Activated T-helper 17 cell treated with anti-CD3 and anti-CD28 coated beads, Interleukin-2, amount 50 U/mL, for 72 hours (primary cell): ENCODE measurements around the gene CLDN5. TPM values are rescaled to one million over a fixed set of nuclear protein-coding genes. Genes with fewer than 3 reads are reported as not detected.

ENCODE experiments used
- ATAC-seq: fragments of 150-1000 bp; cut with Tn5 transposase; replicated peaks from 2 replicates; pipeline ENCODE4 v1.10.0; 2021; ENCODE audit warnings: mild to moderate bottlenecking, moderate library complexity
- H3K27ac Mint-ChIP-seq: one replicate; pipeline ENCODE4 v1.8.0; 2022; ENCODE audit warnings: mixed read lengths
- H3K27me3 Mint-ChIP-seq: one replicate; pipeline ENCODE4 v1.8.0; 2022; ENCODE audit warnings: mixed read lengths
- H3K36me3 Mint-ChIP-seq: one replicate; pipeline ENCODE4 v1.8.0; 2022; ENCODE audit warnings: low read depth, mild to moderate bottlenecking, mixed read lengths
- H3K4me1 Mint-ChIP-seq: one replicate; pipeline ENCODE4 v1.8.0; 2022; ENCODE audit warnings: mixed read lengths
- H3K4me3 Mint-ChIP-seq: one replicate; pipeline ENCODE4 v1.8.0; 2022; ENCODE audit warnings: mild to moderate bottlenecking, mixed read lengths
- H3K9me3 Mint-ChIP-seq: one replicate; pipeline ENCODE4 v1.8.0; 2022; ENCODE audit warnings: mixed read lengths
- total RNA-seq, 2 donors: library from RNA; stranded (reverse); gene quantifications; one replicate each; pipeline ENCODE4 v1.2.3, GENCODE V29; 2022

Gene CLDN5, protein sequence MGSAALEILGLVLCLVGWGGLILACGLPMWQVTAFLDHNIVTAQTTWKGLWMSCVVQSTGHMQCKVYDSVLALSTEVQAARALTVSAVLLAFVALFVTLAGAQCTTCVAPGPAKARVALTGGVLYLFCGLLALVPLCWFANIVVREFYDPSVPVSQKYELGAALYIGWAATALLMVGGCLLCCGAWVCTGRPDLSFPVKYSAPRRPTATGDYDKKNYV
- under 1 TPM in 1 of 2 donors, not detected in 1; 0.13 TPM for total RNA-seq

DNA sequence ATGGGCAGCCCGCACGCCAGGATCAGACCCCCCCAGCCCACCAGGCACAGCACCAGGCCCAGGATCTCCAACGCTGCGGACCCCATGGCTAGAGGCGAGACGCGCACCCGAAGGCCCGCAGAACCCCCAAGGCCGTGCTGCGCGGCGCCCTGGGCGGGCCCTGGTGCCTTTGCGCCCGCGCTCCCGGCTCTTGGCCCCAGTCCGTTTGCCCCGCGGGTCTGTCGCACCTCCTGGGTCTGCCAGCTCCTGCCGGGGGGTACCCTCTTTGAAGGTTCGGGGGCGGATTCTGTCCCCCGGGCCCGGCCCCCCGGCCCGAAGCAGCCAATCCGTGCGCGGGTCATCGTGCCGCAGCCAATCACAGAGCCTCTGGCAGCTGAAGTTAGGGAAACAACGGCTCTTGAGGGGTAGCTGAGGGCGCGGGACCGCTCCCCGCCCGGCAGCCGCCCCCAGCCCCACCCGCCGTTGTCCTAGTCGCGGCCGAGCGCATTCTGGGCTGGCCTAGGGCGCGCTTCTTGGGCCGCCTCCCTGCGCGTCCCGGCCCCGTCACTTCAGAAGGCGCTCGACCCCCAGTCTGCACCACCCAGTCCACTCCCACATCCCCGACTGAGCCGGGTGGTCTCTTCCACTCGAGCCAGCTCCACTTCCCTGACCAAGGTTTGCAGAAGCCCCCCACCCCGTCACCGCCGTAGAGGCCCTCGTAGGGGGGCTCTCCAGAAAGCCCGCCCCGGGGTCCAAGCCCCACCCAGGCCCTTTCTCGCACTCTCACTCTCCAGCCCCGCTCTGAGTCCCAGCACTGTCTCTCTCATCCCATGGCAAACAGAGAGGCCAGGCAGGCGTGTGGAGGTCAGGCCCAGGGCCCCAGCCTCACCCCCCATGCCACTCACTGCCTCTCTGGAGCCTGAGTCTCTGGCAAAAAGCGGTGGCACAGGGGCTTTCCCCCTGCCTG, at the start of gene CLDN5:
CLDN5 (minus strand) TSS at position 241 of the 946 bp plus-strand sequence; CDS start at position 86, 155 bp downstream.
- no peak within 1 kb of the TSS for H3K27ac Mint-ChIP-seq
- no peak for ATAC-seq
- H3K36me3 Mint-ChIP-seq = peaks cover 5% of the 10 kb centered on the region
- H3K27me3 Mint-ChIP-seq = peaks cover 17% of the 10 kb centered on the region
- H3K9me3 Mint-ChIP-seq = no peaks in the 10 kb centered on the region
- H3K4me3 Mint-ChIP-seq = peak within 1 kb of the TSS; percentile 49
- H3K4me1 Mint-ChIP-seq = no peaks in the 10 kb centered on the region

DNA sequence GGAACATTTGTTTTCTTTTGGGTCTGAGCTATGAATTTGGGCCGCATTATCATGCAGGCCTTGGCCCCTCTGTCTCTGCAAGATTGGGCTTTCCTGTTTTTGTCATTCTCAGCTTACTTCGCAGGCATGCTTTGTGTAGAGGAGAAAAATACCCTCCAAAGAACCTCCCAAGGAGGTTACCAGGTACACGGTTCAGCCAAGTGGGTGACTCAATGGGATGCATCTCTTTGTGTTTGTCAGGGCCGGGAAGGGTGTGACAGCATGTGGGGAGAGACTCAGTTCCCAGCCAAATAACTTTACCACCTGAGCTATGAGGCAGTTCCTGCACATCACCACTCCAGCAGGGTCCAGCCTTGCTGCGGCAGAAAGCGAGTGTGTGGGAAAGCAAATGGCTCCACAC, 47.8 kb upstream of the CLDN5 start:
- no peaks in the 10 kb centered on the region for H3K9me3 Mint-ChIP-seq

DNA sequence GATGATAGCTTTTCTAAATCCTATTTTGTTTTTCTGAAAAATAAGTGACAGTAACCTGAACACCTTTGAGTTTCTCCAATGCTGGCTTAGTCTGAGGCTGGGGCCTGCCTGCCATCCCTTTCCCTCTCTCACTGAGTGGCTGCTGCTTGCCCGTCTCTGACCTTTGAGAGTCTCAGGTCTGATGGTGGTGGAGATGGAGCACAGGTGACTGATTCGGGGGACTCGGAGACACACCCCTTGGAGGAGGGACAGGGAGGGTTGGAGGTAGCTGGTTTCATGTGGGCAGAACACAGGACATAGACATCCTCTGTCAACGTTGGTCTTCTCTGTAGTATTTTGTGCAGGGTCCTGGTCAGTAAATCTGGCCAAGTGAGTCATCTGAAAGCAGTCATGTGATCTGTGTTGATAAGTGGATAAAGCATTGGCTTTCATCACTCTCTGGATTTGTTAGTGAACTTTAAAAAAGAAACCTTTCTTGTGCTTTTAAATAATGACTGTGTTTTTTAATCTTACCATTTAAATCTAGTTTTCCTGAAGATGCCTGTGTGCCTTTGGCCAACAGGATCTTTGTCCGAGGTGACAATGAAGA, 47.1 kb upstream of the CLDN5 start:
- Mint-ChIP-seq H3K4me1 (peaks cover under 1% of the 10 kb centered on the region), H3K36me3 (no peaks in the 10 kb centered on the region), H3K9me3 (no peaks in the 10 kb centered on the region), H3K4me3 (no peak overlapping the region), H3K27ac (no peak overlapping the region), H3K27me3 (peaks cover under 1% of the 10 kb centered on the region)
- ATAC-seq = no peak

More for the DNA sequence above, 47.8 kb upstream of the CLDN5 start:
- Mint-ChIP-seq H3K4me3 (no peak overlapping the region), H3K36me3 (no peaks in the 10 kb centered on the region), H3K27ac (no peak overlapping the region), H3K27me3 (no peaks in the 10 kb centered on the region), H3K4me1 (peaks cover 5% of the 10 kb centered on the region)
- no peak for ATAC-seq

DNA sequence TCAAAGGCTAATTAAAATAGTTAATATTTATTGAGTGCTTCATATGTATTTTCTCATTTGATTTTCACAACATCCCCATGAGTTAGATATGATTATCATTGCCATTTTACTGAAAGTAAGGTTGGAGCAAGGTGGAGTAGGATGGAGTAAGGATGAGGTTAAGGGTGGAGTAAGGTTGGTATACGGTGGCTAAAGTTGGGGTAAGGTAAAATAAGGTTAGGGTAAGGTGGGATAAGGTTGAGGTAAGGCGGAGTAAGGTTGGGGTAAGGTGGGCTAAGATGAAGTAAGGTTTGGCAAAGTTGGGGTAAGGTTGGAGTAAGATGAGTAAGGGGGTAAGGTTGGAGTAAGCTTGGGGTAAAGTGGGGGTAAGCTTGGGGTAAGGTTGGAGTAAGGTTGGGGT, 45.8 kb upstream of the CLDN5 start:
- Mint-ChIP-seq H3K27ac (no peak overlapping the region), H3K36me3 (no peaks in the 10 kb centered on the region), H3K4me3 (no peak overlapping the region), H3K27me3 (peaks cover 4% of the 10 kb centered on the region), H3K9me3 (no peaks in the 10 kb centered on the region), H3K4me1 (peaks cover 4% of the 10 kb centered on the region)
- ATAC-seq = no peak

DNA sequence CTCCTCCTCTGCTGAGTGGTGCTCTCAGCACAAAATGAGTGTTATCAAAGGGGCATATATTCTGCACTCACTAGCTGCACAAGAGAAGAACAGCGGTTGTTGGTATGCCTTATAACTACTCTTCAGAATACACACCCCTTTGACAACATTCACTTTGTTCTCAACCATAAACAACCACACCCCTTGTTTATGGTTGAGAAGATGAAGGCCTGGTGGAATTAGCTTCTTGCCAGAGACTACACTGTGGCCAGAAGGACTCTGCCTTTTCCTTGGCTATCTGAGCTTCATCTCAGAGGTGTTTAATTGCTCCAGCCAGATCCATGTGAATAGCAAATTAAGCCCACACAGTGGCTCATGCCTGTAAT, 45.0 kb upstream of the CLDN5 start:
- ATAC-seq = no peak
- peaks cover 4% of the 10 kb centered on the region for H3K27me3 Mint-ChIP-seq
- H3K36me3 Mint-ChIP-seq = no peaks in the 10 kb centered on the region
- H3K27ac Mint-ChIP-seq = no peak overlapping the region
- no peaks in the 10 kb centered on the region for H3K9me3 Mint-ChIP-seq
- no peak overlapping the region for H3K4me3 Mint-ChIP-seq
- H3K4me1 Mint-ChIP-seq = peaks cover 4% of the 10 kb centered on the region

DNA sequence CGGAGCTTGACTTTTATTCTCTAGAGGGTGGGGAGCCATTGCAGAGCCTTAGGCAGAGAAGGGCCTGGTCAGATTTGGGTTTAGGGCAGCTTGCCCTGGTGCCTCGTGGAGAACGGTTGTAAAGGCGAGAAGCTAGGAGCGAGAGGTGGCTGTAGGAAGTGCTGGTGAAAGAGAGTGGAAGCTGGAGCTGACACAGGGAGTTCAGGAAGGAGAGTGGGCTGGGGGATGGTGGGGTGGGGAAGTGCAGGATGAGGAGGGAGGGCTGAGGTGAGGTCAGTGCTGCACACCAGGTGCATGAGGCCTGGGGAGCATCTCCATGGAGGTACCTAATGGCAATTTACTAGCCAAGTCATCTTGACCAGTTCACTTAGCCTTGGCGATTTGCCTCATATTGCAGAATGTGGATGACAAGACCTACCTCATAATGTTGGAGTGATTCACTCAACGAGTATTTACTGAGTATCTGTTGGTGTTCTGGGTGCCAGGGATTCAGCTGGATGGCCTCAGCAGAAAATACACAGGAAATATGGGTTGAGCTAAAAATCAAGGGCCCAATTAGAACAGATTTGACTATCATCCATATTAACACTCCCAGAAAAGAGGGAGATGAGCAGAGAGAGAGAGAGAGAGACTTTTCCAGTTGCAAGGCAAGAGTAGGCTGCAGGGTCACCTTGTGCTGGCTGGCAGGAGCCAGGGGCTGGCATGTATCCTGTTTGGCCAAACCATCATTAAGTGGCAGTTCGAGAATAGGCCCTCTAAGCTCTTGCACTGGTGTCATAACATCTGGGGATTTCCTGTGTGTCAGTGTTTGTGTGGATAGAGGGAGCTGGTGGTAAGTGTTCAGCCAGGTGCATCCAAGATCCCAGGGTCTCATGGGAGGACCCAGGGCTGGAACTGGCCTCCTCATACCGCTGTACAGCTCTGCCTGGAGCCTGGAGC, 44.4 kb upstream of the CLDN5 start:
- no peak overlapping the region for H3K4me3 Mint-ChIP-seq
- no peak for ATAC-seq
- H3K4me1 Mint-ChIP-seq = peaks cover 4% of the 10 kb centered on the region
- peaks cover 4% of the 10 kb centered on the region for H3K27me3 Mint-ChIP-seq
- peak overlapping the region; percentile 29 for H3K27ac Mint-ChIP-seq
- H3K36me3 Mint-ChIP-seq = no peaks in the 10 kb centered on the region
- no peaks in the 10 kb centered on the region for H3K9me3 Mint-ChIP-seq

DNA sequence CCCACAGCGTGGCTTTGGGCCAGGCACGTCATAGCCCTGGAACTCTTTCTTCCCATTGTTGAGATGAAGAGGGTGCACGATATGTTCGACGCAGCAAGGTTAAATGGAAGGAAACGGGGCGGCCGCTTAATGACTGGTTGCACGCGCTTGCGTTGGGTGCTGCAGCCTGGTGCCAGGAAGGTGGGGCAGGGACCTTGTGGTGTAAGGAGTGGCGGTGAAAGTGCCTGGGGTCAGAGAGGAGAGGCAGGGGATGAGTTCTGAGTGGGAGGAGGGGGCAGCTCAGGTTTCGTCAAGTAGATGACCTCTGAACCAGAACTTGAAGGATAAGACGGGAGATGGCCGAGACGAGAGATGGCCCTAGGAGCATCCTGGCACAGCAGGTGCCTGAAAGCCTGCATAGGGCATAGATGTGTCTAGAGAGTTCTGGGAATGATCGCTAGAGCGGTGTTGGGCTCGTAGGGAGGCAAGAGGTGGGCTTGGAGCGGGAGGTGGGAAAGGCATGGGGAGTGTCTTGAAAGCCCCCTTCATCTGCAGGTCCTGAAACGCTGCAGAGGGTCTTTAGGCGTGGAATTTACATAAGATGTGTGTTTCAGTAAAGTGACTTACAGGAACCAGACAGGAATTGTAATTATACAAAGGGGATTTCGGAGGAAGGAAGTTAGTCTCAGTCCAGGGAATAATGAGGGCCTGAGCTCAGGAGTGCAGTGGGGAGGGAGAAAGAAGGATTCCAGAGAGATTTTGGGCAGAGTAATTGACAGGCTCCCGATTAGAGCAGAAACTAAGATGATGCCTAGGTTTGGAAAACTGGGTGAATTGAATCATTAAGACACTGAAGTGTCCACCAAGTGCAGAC, 43.2 kb upstream of the CLDN5 start:
- no peak for ATAC-seq
- H3K36me3 Mint-ChIP-seq = no peaks in the 10 kb centered on the region
- H3K4me1 Mint-ChIP-seq = peaks cover 4% of the 10 kb centered on the region
- no peak overlapping the region for H3K27ac Mint-ChIP-seq
- H3K27me3 Mint-ChIP-seq = peaks cover 4% of the 10 kb centered on the region
- H3K4me3 Mint-ChIP-seq = no peak overlapping the region
- H3K9me3 Mint-ChIP-seq = no peaks in the 10 kb centered on the region

DNA sequence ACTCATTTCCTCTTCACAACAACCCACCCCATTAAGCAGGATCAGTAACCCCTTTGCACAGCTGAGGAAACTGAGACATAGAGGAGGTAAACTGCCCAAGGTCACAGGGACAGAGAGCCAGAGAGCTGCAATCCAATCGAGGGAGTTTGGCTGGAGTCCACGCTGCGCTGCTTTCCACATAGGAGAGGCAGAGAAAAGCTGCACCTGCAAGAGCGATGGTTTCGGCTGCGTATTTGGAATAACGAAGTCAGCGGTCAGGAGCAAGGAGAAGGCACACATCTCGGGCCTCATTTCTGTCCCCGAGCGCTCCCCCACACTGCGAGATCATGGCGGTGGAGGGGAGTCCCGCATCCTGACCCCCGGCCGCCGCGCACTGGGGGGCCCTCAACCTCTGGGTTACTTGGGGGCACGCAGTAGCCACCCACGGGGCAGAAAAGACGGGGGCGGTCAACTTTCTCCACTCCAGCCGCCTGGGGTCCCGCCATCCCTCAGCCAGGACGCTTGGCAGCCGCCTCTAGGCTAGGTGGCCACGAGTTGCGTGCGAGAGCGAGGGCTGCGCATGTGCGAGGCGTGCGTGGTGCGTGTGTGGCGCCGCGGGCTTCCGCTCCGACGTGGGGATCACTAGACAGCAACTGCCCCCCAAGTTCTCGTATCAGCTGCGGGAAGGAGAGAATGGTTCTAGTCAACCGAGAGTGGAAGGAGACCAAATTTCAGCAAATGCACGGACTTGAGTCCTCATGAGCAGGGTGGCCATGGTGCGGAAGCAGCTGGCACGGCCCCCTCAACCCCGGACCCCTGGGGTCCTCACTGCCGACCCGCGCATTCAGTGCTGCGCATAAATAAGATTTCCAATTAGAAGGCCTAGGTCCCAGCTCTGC, 42.3 kb upstream of the CLDN5 start:
- no peak overlapping the region for H3K27ac Mint-ChIP-seq
- no peaks in the 10 kb centered on the region for H3K36me3 Mint-ChIP-seq
- no peak overlapping the region for H3K4me3 Mint-ChIP-seq
- H3K9me3 Mint-ChIP-seq = no peaks in the 10 kb centered on the region
- H3K4me1 Mint-ChIP-seq = peaks cover 4% of the 10 kb centered on the region
- peaks cover 4% of the 10 kb centered on the region for H3K27me3 Mint-ChIP-seq
- ATAC-seq = no peak

DNA sequence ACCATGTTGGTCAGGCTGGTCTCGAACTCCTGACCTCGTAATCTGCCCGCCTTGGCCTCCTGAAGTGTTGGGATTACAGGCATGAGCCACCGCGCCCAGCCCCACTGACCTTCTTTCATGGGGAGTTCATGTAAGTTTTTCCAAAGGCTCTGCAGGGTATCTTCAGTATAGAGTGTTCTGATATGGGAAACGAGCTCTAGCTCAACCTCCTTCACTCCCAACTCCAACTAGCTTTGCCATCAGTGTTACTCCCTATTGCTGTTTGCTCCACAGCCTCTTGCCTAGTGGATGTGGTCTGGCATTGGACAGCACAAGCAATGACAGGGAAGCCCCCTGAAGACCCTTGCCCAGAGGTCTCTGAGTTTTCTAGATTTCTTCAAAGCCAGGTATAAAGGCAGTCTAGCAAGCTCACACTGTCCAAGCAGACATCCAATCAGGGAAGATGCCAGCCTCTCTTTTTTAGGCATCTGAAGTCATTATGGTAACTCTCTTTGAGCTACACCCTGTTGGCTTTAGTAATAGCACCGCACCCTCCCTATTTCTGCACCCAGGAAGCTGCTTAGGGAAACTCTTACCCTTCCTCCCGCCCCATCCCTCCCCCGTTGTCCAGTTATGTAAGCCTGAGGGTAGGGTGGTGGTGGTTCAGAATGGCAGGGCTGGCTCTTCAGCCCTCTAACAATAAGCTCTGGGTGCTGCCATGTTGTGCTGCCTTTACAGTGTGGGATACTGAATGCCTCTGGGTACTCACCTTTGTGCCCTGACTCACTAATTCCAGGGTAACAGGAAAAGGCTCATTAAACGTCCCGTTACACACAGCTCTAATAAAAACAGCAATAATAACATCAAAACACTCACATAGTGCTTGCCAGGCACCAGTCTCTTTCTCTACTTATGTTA, 41.4 kb upstream of the CLDN5 start:
- no peak overlapping the region for H3K4me3 Mint-ChIP-seq
- peaks cover 4% of the 10 kb centered on the region for H3K27me3 Mint-ChIP-seq
- no peak overlapping the region for H3K27ac Mint-ChIP-seq
- H3K4me1 Mint-ChIP-seq = peaks cover 4% of the 10 kb centered on the region
- no peaks in the 10 kb centered on the region for H3K36me3 Mint-ChIP-seq
- no peaks in the 10 kb centered on the region for H3K9me3 Mint-ChIP-seq
- ATAC-seq = no peak

DNA sequence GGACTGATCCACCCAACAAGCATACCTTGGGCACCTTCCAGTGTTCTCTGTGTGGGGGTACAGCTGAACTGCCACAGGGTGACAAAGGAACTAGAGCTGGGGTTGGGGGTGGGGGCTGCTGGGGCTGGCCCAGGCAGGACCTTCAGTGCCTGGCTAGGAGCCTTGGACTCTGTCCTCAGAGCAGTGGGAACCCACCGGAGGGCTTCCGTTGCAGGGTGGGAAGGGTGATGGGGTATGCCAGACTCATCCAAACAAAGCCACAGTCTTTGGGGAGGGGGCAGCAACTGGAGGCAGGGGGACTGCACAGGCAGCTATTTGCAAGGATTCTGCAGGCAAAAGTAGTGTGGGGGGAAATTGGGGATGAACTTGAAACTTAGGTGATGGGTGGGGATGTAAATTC, 35.7 kb upstream of the CLDN5 start:
- no peaks in the 10 kb centered on the region for H3K36me3 Mint-ChIP-seq
- ATAC-seq = no peak
- no peak overlapping the region for H3K27ac Mint-ChIP-seq
- no peaks in the 10 kb centered on the region for H3K4me1 Mint-ChIP-seq
- H3K9me3 Mint-ChIP-seq = no peaks in the 10 kb centered on the region
- no peak overlapping the region for H3K4me3 Mint-ChIP-seq
- no peaks in the 10 kb centered on the region for H3K27me3 Mint-ChIP-seq

DNA sequence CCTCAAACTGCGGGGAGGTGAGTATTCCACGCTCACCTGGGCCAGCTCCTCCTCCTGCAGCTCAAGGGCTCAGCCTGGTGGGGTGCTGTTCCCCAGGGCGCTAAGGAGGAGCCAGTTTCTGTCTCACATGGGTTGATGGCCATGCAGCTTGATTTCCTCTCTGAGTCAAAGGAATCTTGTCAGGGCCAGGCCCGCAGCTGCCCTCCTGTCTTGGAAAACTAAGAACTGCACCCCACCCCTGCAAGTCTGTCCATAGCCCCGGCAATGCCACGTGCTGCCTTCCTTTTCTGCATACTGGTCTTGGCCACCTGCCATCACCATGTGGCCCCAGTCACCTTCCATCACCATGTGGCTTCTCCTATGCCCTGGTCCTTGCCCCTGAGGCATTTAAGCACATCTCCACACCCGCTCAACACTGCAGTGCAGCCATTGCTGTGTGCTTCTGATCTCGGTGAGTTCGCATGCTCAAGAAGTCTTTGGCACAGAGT, 35.2 kb upstream of the CLDN5 start:
- Mint-ChIP-seq H3K36me3 (no peaks in the 10 kb centered on the region), H3K9me3 (no peaks in the 10 kb centered on the region), H3K27me3 (no peaks in the 10 kb centered on the region), H3K4me3 (no peak overlapping the region), H3K27ac (no peak overlapping the region), H3K4me1 (no peaks in the 10 kb centered on the region)
- no peak for ATAC-seq
